Measurements from ENCODE around the gene MLLT6.

MLLT6 gene

GRCh38 chr17:38761612-38762011 is 56.5 kb downstream of the MLLT6 start:
- peak; percentile 22 for DNase-seq (ENCODE audit: low read depth)
- peak; percentile 32 for TF ChIP-seq CTCF (conservative IDR thresholded peaks at IDR 0.05; ENCODE audit: low read length)
- no peak overlapping the region for H3K4me3 ChIP-seq (ENCODE audit: low read length)

- TF ChIP-seq CTCF (conservative IDR thresholded peaks at IDR 0.05; ENCODE audit: low read length): no peak
- DNase-seq (ENCODE audit: low read depth): no peak
- H3K4me3 ChIP-seq (ENCODE audit: low read length): no peak overlapping the region
Observed at GRCh38 chr17:38762231-38762630, 57.2 kb downstream of the MLLT6 start.

- DNase-seq (ENCODE audit: low read depth): no peak
- TF ChIP-seq CTCF (conservative IDR thresholded peaks at IDR 0.05; ENCODE audit: low read length): no peak
- H3K4me3 ChIP-seq (ENCODE audit: low read length): no peak overlapping the region
Observed at GRCh38 chr17:38766341-38766740, 61.3 kb downstream of the MLLT6 start.

- no peak overlapping the region for H3K4me3 ChIP-seq (ENCODE audit: low read length)
- no peak for TF ChIP-seq CTCF (conservative IDR thresholded peaks at IDR 0.05; ENCODE audit: low read length)
Observed at GRCh38 chr17:38768417-38768816, 63.3 kb downstream of the MLLT6 start.

GRCh38 chr17:38773258-38773657 is 68.2 kb downstream of the MLLT6 start:
- DNase-seq (ENCODE audit: low read depth): no peak
- no peak for TF ChIP-seq CTCF (conservative IDR thresholded peaks at IDR 0.05; ENCODE audit: low read length)
- no peak overlapping the region for H3K4me3 ChIP-seq (ENCODE audit: low read length)

More at GRCh38 chr17:38768417-38768816, 63.3 kb downstream of the MLLT6 start:
- DNase-seq (ENCODE audit: low read depth): no peak

- no peak overlapping the region for H3K4me3 ChIP-seq (ENCODE audit: low read length)
- no peak for TF ChIP-seq CTCF (conservative IDR thresholded peaks at IDR 0.05; ENCODE audit: low read length)
- no peak for DNase-seq (ENCODE audit: low read depth)
Observed at GRCh38 chr17:38777641-38778250, 72.7 kb downstream of the MLLT6 start.

Data from AG10803 (cell line).